HG03432 (cell line): ENCODE measurements around the gene PIK3CB.

ENCODE experiments used
- ATAC-seq: cut with Tn5 transposase; IDR thresholded peaks from one replicate; pipeline ENCODE4 v1.9.1; 2021; ENCODE audit warnings: mild to moderate bottlenecking, moderate library complexity; ENCODE audit not compliant: unreplicated experiment

PIK3CB gene

DNA sequence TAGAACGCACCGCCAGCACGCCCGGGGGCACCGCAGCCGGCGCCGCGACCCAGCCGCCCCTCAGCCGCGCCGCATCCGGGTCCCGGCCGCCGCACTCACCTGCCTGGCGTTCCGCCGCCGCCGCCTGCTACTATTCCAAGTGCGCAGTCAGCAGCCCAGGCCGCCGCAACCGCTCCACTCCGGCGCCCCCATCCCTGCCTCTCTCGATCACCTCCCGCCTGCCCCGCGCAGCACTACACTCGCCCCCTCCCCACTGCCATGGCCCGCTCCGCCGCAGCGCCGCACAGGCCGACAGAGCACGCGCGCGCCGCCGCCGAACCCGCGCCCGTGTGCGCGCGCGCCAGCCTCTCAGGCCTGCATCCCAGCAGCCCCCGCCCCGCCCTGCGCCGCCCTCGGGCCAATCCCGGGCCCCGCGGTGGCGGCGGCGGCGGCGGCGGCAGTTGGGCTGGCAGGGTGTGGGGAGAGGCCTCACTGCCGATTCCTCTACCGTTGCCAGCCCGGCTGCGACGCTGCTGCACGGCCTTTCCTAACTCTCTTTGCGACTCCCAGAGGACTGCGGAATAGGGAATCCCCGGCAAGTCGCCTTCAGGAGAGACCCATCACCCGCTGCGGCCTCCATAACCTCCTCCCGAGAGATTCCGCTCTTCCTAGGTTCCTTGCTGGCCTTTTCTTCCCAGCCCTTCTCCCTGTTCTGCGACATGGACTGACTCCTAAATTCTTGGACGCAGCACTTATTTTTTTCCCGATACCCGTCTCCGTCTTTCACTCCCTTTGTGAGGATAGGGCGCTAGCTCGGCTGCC lies at the start of gene PIK3CB:
PIK3CB (minus strand) TSS at position 333 of the 801 bp plus-strand sequence. CDS start 75,585 bp downstream, outside the sequence.
- ATAC-seq, result peak; percentile 91

DNA sequence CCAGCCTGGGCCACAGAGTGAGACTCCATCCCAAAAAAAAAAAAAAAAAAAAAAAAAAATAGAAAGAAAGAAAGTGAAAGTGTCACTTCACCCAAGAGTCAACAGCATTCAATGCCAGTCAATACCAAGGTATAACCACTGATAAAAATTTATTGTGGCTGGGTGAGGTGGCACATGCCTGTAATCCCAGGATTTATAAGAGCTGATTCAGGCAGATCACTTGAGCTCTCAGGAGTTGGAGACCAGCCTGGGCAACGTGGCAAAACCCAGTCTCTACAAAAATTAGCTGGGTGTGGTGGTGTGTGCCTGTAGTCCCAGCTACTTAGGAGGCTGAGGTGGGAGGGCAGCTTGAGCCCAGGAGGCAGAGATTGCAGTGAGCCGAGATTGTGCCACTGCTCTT lies 46.5 kb upstream of the PIK3CB start:
- ATAC-seq, result no peak

DNA sequence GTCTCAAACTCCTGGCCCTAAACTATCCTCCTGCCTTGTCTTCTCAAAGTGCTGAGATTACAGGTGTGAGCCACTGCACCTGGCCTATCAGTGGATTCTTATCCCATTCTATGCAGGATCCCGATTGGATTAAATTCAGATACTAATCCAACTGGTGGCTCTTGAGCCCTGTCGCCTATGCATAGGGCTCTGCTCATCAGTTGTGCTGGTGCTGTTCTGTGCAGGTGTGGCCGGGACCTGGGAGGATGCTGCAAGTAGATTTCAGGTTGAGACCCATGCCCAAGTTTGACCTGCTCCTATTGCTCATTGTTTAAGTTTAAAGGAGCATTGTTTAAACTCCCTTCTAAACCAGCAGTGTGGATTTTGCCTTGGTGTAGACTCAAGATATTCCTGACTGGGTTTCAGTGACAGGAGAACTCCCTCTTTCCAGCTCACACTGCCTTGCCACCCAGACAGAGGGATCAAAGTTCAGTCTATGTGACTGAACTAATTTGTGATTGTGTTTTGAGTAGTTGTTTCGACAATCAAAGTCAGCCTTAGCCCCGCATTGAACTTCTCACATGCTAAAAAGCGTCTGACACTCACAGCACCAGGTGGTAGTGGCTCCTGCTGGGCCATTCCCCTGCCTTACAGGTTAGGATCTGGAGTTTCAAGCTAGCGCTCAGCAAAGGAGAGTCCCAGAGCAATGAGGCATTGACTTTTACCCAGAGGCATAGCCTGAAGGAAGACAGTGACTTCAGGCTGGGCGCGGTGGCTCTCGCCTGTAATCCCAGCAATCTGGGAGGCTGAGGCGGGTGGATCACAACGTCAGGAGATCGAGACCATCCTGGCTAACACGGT lies 45.0 kb upstream of the PIK3CB start:
- ATAC-seq, result no peak

DNA sequence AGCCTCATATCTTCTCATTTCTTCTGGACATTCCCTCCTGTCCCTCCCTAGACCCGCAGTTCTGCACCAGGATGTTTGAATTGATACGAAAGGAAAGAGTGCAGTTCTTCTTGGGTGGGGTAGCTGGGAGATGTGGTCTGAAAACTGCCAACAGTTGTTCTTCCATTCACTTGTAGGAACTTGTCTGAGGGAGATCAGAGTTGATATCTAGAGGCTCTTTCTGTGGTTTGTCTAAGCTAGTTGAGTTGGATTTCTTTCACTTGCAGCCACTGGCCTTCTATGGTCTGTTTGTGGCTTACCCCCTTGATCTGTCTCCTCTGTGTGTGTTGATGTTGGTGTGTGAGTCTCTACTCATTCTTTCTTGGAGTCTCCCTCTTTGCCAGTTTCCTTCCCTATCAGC lies 42.5 kb upstream of the PIK3CB start:
- no peak for ATAC-seq

DNA sequence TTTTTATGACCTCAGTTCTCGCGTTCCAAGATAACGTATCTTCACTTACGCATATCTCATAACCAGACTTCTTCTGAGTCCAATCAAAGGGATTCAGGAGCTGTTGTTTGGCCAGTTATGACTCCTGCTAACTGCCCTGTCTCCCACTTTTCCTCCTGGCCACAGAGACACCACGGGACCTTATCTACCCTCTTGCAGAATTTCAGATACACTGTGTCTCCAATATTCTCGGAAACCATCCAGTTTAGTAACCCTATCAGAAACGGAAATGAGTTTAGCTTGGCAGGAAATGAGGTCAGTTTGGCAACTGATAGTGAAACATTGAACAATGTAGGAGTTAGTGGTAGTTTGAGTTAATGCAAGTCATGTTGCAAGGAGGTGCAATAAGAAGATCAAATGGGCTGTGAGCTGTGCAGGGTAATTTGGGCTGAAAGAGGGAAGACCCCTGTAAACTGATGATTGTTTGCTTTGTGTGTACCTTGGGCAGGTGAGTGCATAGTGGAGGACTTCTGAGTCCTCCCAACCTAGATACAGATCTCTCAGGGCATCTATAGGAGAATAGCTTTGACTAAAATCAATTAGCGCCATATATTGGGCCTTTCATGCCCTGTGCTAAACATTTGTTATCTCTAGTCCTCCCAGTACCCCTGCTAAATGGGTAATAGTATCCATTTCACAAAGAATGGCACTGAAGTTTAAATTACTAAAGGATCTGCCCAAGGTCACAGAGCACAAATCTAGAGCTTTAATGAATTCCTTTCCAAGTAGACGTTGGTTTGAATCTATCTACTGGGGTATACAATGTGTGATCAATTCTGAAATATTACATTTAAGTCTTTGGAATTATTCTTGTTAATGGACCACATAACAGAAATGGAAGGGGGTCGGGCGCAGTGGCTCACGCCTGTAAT lies 41.3 kb upstream of the PIK3CB start:
- ATAC-seq, result no peak

DNA sequence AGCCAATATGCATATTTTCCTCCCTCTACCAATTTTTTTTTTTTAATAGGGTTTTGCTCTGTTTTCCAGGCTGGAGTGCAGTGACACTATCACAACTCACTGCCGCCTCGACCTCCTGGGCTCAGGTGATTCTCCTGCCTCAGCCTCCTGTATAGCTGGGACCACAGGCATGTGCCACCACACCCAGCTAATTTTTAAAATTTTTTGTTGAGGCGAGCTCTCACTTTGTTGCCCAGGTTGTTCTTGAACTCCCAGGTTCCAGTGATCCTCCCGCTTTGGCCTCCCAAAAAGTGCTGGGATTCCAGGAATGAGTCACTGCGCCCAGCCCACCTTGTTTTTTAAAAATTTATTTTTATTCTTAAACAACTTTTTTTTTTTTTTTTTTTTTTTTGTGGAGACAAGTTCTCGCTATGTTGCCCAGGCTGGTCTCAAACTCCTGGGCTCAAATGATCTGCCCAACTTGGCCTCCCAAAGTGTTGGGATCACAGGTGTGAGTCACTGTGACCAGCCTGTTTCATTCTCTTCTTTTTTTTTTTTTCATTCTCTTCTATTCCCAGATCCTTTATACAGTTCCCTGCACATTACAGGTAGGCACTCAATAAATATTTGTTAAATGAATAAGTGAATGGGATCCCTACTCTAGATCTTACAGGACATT lies 40.5 kb upstream of the PIK3CB start:
- ATAC-seq, result no peak

DNA sequence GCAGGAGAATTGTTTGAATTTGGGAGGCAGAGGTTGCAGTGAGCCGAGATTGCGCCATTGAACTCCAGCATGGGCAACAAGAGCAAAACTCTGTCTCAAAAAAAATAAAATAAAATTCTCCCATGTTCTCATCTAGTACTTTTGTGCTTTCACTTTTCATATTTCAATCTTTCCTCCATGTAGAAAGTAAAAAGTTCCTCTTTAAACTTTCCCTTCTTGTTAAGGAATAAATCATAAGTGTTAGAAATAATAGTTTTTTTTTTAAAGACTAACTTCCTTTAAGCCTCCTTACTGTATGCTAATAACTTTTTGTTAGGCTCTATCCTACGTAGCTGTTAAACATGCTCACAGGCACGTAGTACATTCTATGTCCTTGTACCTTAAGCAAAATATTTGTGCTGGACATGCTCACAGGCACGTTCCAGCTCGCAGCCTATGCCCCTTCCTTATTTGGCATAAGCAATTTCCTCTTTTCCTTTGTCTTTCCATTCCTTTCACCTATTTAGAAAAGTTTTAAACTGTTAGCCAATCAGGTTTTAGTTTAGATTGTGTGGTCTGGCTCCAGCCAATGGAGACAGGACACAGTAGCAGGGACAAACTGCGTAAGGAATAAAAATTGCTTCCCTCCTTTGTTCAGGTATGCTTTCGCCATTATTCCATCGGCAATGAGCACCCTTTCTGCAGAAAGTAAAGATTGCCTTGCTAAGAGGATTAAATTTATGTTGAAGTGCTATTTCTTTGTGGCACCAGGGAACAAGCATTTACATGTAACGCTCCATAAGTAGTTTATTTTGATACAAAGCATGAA lies 38.9 kb upstream of the PIK3CB start:
- no peak for ATAC-seq

DNA sequence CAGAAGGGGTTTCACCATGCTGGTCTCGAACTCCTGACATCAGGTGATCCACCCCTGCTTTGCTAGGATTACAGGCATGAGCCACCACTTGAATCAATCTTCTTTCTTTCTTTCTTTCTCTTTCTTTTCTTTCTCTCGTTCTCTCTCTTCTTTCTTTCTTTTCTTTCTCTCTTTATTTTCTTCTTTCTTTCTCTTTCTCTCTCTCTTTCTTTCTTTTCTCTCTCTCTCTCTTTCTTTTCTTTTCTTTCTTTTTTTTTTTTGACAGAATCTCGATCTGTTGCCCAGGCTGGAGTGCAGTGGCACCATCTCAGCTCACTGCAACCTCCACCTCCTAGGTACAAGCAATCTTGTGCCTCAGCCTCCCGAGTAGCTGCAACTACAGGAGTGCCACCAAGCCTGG lies 37.9 kb upstream of the PIK3CB start:
- no peak for ATAC-seq

DNA sequence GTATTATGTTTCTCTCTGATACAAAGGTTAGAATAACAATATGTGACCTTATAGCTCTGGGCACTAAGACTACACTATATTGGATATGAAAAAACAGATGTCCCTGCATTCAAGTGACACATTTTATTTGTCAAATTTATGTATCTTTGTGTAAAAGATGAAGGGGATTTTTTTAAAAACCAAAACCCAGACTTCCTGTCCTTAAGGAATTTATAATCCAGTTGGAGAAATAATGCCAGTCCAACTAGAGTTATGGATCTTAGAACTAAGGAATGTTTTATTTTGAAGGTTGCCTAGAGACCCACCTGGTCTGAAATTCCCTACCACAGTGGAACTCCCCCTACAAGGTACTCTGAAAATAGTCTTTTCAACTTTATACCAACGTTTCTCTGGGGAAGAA lies 33.3 kb upstream of the PIK3CB start:
- no peak for ATAC-seq

DNA sequence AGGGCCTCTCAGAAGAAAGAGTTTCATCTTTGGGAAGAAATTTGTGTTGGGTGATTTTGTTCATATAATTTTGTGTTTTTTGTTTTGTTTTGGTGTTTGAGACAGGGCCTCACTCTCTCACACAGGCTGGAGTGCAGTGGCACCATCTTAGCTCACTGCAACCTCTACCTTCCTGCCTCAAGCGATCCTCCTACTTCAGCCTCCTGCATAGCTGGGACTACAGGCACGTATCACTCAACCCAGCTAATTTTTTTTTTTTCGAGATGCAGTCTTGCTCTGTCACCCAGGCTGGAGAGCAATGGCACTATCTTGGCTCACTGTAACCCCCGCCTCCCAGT lies 29.0 kb upstream of the PIK3CB start:
- ATAC-seq, result no peak

DNA sequence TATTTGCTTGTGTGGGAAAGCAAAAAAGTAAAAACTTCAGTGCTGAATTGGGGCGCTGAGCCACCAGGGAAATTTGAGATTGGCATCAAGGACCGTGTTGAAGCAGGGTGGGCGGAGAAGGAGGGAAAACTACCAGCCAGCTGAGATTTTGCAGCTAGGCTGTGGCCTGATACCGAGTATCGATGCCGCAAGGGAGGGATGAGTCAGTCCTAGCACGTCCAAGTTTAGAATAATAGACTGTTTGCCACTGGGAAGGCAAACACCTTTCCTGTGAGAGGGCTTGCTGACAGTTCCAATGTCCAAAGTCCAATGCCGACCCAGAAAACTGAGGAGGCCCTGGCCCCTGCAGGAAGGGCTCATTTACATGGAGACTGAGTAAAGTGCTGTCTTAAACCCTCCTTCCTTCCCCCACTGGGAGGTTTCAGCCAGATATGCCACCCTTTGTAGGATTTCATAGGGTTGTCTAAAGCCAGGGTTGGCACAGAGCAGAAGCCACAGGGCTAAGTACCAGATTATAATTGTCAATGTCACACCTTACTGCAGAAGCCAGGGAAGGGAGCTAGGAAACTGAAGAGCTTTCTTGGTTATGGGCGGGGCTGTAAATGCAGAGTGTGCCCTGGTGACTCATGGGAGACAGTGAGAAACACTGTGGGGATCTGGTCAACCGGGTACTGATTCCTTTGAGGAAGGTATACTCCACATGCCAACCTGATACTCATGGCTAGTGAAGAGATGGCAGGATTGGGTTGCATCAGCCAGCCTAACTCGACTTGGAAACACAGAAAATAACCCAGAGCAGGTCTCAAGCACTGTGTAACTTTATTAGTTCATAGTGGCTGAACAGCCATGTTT lies 28.4 kb upstream of the PIK3CB start:
- ATAC-seq, result no peak

DNA sequence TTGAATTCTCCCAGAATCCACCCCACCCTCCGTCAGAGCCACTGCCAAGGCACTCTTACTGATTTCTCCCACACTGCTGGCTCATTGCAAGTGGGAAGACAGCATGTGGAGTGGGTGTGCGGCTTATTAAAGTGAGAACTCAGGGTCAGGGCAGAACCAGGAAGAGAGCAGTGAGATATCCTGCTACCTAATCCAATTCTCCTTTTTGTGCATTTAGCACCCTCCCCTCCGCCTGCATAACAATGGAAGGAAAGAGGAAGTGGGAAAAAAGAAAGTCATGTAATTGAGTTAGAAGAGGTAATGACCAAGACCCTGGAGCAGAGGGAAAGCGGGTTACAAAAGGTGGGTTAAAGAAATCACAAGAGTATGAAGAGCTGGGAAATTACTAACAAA lies 27.8 kb upstream of the PIK3CB start:
- no peak for ATAC-seq

DNA sequence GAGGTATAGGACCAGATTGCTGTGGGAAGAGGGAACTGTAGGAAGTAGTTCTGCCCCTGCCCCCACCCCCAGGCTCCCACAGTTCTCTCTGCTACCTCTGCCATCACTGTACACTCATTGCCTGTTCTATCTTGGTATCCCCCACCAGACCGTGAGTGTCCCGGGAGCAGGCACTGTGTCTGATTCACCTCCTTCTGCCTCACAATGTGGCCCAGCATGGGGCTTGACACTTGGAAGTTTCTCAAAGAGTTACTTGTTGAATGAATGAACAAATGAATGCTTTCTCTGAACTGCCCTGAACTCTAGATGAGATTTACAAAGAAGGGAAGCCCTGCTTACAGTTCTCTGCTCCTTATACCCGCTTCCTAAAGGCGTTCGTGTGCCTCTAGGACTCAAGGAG lies 27.1 kb upstream of the PIK3CB start:
- no peak for ATAC-seq

DNA sequence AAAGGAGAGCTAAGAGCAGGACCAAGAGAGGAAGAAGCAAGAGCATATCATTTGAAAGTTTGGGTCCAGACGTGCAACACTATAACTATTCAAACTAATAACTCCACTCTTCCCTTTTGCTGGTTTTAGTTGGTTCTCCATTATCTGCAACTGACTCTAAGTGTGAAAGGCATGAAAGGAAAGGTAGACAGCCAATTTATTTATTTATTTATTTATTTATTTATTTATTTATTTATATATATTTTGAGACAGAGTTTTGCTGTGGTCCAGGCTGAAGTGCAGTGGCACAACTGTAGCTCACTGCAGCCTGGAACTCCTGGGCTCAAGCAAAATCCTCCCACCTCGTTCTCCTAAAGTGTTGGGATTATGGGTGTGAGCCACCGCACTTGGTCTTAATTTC lies 22.1 kb upstream of the PIK3CB start:
- ATAC-seq, result no peak

DNA sequence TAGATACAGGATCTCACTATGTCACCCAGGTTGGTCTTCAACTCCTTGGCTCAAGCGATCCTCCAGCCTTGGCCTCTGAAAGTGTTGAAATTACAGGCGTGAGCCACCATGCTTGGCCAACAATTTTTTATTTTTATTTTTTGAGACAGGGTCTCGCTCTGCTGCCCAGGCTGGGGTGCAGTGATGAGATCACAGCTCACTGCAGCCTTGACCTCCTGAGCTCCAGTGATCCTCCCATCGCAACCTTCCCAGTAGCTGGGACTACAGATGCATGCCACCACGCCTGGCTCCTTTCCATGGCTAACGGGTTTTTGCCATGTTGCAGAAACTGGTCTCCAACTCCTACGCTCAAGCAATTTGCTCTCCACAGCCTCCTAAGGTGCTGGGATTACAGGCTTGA lies 20.2 kb upstream of the PIK3CB start:
- no peak for ATAC-seq

DNA sequence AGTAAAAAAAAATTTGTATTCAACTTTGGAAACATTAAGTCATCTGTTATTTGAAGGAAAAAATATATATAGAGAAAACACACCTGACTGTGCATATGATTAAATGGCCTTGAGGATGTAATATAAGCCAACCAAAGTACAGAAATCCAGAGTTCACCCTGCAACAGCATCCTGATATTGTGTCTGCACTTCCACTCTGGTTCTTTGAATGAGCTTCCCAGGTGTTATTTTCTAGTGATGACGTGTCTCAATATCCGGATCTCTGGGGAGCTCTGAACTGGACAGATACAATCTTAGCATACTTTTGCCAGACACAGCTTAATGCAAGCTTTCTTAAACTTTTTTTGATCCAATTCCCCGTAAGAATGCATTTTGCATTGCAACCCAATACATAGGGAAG lies 19.5 kb upstream of the PIK3CB start:
- ATAC-seq, result no peak

DNA sequence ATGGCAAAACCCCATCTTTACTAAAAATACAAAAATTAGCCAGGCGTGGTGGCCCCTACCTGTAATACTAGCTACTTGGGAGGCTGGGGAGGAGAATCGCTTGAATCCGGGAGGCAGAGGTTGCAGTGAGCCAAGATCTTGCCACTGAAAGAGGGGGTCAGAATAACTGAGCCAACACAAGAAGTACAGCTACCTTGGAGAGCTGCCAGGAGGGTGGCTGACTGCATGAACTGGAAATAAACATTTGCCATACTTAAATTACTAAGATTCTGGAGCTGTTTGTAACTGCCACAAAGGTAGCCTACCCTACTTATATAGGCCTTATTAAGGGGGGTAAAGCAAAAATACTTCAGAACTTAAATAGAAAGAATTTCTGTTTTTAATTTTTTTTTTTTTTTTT lies 15.4 kb upstream of the PIK3CB start:
- ATAC-seq, result no peak

DNA sequence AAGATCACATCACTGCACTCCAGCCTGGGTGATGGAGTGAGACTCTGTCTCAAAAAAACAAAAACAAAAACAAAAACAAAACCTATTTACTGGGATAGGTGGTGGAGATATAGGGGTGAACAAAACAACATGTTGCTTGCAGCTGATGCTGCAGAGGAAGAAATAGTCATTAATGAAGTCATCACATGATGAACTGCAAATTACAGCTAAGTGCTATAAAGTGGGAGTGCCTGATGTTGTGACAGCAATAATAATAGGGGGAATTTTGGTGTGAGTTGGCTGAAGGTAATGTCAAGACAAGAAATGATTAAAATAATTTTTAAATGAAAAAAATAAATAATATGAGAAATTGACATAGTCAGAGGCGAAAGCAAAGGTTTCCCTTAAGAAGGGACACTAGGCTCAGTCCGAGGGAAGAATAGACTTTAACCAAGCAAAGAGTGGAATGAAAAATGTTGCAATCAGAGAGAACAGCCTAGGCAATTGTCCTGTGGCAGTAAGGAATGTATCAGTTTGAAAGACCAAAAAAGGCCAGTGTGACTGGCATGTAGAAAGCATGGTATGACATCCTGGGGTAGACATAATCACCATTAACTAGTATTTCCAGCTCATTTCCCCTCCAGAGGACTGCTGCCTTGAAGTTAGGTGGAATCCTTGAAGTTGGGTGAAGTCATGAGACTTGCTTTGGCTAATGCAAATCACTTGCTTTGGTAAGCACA lies 14.7 kb upstream of the PIK3CB start:
- no peak for ATAC-seq
